ENCODE results near the gene HM13. TPM values are rescaled to one million over a fixed set of nuclear protein-coding genes. Genes with fewer than 3 reads are reported as not detected.

HM13 gene
- total and polyA plus RNA-seq, 9 of the 15 experiments (the other 6 are each of a cell fraction or from before 2014, with no cell fraction given): 7.7 to 136 (median 74.5) TPM

- peak overlapping the region in 1 of 2 experiments; percentile 67; a peak in 2 of 4 replicates for H3K9ac ChIP-seq (ENCODE audit: insufficient read depth in 1 of 2, low read depth in 2 of 2, low read length in 2 of 2)
- H2AFZ ChIP-seq (ENCODE audit: low read depth, low read length): no peak overlapping the region
- peaks cover 91% of the 10 kb centered on the region for H3K36me3 ChIP-seq (ENCODE audit: control insufficient read depth, insufficient read depth, low read length)
- no peak for DNase-seq (ENCODE audit: extremely low read depth in 1 of 4, low spot score in 3 of 4)
- no TSS peak for BruUV-seq (replicated peaks)
- in situ Hi-C loops (cut with MboI) (no loop called here), intact Hi-C loops (cut with micrococcal nuclease) (no loop called here)
- no peaks in the 10 kb centered on the region for H3K9me1 ChIP-seq (ENCODE audit: control insufficient read depth, insufficient read depth, low read length)
- no peak overlapping the region for H3K4me3 ChIP-seq
- POLR2A ChIA-PET: interaction anchor here (0.6 to 5.9 kb wide), 5 partner anchors 9 to 67 kb away, joined by 3 to 73 read pairs (median 5); partner anchors contain the start of gene ID1
- H3K4me1 ChIP-seq (replicated peaks in 1 of 2; ENCODE audit: control insufficient read depth in 2 of 2, insufficient read depth in 2 of 2, low read length in 2 of 2): peaks cover 9 to 46% of the 10 kb centered on the region in 2 experiments; a peak in 4 of 5 replicates
- H3K4me2 ChIP-seq (ENCODE audit: insufficient read depth, low read length): no peak overlapping the region
- peak; percentile 5 for TF ChIP-seq POLR2G (IDR thresholded peaks at IDR 0.05; ENCODE audit: low read depth, low read length)
- TF ChIP-seq ZNF589 (CRISPR knock-in tag; IDR thresholded peaks at IDR 0.05; ENCODE audit: low read depth): no peak
- H3K27me3 ChIP-seq (ENCODE audit: control insufficient read depth in 2 of 2, insufficient read depth in 2 of 2, low read length in 2 of 2): no peaks in the 10 kb centered on the region
- H4K20me1 ChIP-seq (replicated peaks; ENCODE audit: control insufficient read depth, insufficient read depth, low read length): no peaks in the 10 kb centered on the region
- H3K27ac ChIP-seq (ENCODE audit: extremely low read depth, low read depth, low read length): no peak overlapping the region
- H3K79me2 ChIP-seq (ENCODE audit: control insufficient read depth, insufficient read depth, low read length): no peaks in the 10 kb centered on the region; the same call in 2 of the 3 replicates
- 100% methylated on average over 1 of the region's 1 CpG for WGBS (ENCODE audit: insufficient coverage, low coverage, missing lambda C conversion rate)
- FAIRE-seq: no peak
- CTCF ChIA-PET (ENCODE audit: low intra/inter-chr PET ratio): interaction anchor here (12.8 kb wide), 1 partner anchor 46 kb away, joined by 304 read pairs; no protein-coding TSS in a partner anchor
- H3K9me3 ChIP-seq (replicated peaks; ENCODE audit: control insufficient read depth, insufficient read depth, low read depth, low read length): no peaks in the 10 kb centered on the region
- ATAC-seq: no peak
Observed at GRCh38 chr20:31566319-31566657, 52.0 kb downstream of the HM13 start.

- CTCF ChIA-PET (ENCODE audit: low intra/inter-chr PET ratio): interaction anchor here (0.6 to 12.8 kb wide), 3 partner anchors 9 to 45 kb away, joined by 3 to 304 read pairs (median 6); no protein-coding TSS in a partner anchor
- Histone ChIP-seq H3K4me1 (replicated peaks in 1 of 2; ENCODE audit: control insufficient read depth in 2 of 2, insufficient read depth in 2 of 2, low read length in 2 of 2) (peaks cover 9 to 46% of the 10 kb centered on the region in 2 experiments; a peak in 4 of 5 replicates), H3K9ac (ENCODE audit: insufficient read depth in 1 of 2, low read depth in 2 of 2, low read length in 2 of 2) (peak overlapping the region in 1 of 2 experiments; percentile 72; a peak in 2 of 4 replicates), H3K9me3 (replicated peaks; ENCODE audit: control insufficient read depth, insufficient read depth, low read depth, low read length) (no peaks in the 10 kb centered on the region), H3K4me3 (no peak overlapping the region), H3K79me2 (ENCODE audit: control insufficient read depth, insufficient read depth, low read length) (no peaks in the 10 kb centered on the region; the same call in 2 of the 3 replicates), H2AFZ (ENCODE audit: low read depth, low read length) (no peak overlapping the region), H4K20me1 (replicated peaks; ENCODE audit: control insufficient read depth, insufficient read depth, low read length) (no peaks in the 10 kb centered on the region), H3K4me2 (ENCODE audit: insufficient read depth, low read length) (no peak overlapping the region), H3K27ac (ENCODE audit: extremely low read depth, low read depth, low read length) (no peak overlapping the region), H3K9me1 (ENCODE audit: control insufficient read depth, insufficient read depth, low read length) (no peaks in the 10 kb centered on the region), H3K36me3 (ENCODE audit: control insufficient read depth, insufficient read depth, low read length) (peaks cover 87% of the 10 kb centered on the region), H3K27me3 (ENCODE audit: control insufficient read depth in 2 of 2, insufficient read depth in 2 of 2, low read length in 2 of 2) (no peaks in the 10 kb centered on the region)
- in situ Hi-C loops (cut with MboI) (no loop called here), intact Hi-C loops (cut with micrococcal nuclease) (no loop called here)
- DNase-seq (ENCODE audit: extremely low read depth in 1 of 4, low spot score in 3 of 4) (peak in 1 of 4 experiments; percentile 49), FAIRE-seq (no peak), ATAC-seq (peak; percentile 4; the same call in 1 of the 3 replicates)
- POLR2A ChIA-PET: interaction anchor here (0.6 to 5.9 kb wide), 7 partner anchors 10 to 68 kb away, joined by 3 to 73 read pairs (median 5); partner anchors contain the start of gene ID1
- 46% methylated on average over 10 of the region's 14 CpGs for WGBS (ENCODE audit: insufficient coverage, low coverage, missing lambda C conversion rate)
- no TSS peak for BruUV-seq (replicated peaks)
- no peak for TF ChIP-seq MEIS2 (IDR thresholded peaks at IDR 0.05; ENCODE audit: partially characterized antibody)
- no peak for TF ChIP-seq ZNF511 (CRISPR knock-in tag; IDR thresholded peaks at IDR 0.05)
- TF ChIP-seq CBFA2T3 (IDR thresholded peaks at IDR 0.05): peak; percentile 49
- no peak for TF ChIP-seq NR0B1 (IDR thresholded peaks at IDR 0.05; ENCODE audit: partially characterized antibody)
- 0 out of 2 replicates have a peak, but pooled peaks have one; percentile 36 for TF ChIP-seq SUPT5H (IDR thresholded peaks at IDR 0.05)
- TF ChIP-seq POLR2G (IDR thresholded peaks at IDR 0.05; ENCODE audit: low read depth, low read length): peak; percentile 53
- no peak for TF ChIP-seq EWSR1 (IDR thresholded peaks at IDR 0.05; ENCODE audit: borderline replicate concordance, low read depth, partially characterized antibody)
- TF ChIP-seq GATA2 (CRISPR knock-in tag; IDR thresholded peaks at IDR 0.05): no peak
- TF ChIP-seq POLR2AphosphoS5 (IDR thresholded peaks at IDR 0.05; ENCODE audit: control insufficient read depth, insufficient read depth, low read depth, low read length): peak; percentile 40; the same call in 1 of the 2 replicates
Observed at GRCh38 chr20:31566658-31567379, 52.6 kb downstream of the HM13 start.
